SKM-1 (cell line): ENCODE measurements around the gene DLG1.

ENCODE experiments used
- DNase-seq: peaks from one replicate; lab custom pipeline; 2025; ENCODE audit not compliant: unreplicated experiment; lab: John Stamatoyannopoulos, UW

DLG1 gene

GRCh38 chr3:197019021-197019420 is 279.4 kb downstream of the DLG1 start:
- DNase-seq = no peak

DNA sequence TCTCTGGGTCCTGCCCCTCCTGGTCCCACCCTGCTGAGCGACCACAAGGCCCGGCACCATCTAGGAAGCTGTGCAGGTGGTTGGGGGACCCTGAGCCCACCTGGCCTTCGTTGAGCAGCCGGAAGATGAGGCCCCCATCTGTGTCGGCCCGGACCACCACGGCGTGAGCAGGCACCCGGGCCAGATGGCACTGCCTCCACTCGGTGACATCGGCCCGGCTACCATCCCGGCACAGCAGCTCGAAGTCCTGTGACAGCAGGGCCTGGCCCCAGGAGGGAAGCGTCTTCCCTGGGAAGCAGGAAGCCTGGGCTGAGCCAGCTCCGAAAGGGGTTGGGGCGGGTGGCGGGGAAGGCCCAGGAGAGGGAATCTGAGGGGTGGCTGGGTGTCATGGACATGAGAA is 281.4 kb downstream of the DLG1 start:
- DNase-seq = no peak

DNA sequence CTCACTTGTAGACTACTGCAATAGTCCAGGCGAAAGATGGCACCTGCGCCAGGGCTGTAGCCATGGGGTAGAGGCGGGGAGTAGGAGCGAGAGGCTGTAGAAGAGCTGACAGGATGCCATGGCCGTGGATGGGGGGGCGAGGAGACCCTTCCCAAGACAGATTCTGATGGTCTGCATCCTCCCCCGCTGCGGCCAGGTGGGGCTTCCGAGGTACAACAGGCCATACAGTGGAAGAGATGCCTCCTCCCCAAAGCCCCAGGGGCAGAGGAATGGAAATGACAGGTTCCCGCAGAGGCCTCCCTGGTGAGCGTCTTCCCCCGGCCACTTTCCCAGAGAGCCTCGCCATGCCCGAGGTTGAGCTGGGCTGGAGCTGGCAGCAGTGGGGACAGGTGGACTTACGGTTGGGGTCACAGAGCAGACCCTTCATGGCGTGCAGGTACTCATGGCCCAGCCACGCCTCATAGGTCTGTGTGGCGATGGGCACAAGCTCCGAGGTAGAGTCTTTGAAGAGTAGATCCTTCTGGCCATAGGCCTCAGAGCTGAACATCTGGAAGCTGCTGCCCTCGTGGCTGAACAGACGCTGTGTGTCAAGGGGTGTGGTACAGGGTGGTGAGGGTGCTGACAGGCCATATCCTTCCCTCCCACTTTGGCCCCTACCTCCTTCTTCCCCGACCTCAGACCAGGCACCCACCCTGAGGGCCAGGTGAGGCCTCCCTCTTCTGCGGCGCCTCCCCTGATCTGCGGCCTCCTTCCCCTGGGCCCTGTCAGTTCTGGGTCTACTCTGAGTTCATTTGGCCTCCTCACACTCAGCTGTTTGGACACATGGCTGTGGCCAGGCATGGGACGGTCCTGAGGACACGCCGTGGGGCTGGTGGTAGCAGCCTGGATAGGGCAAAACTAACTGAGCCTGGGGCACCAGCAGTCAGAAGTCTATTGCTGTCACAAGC is 282.3 kb downstream of the DLG1 start:
- no peak for DNase-seq

- DNase-seq = no peak
These were observed 283.4 kb downstream of the DLG1 start for GRCh38 chr3:197014942-197015575.

- DNase-seq = no peak
These were observed 284.4 kb downstream of the DLG1 start for GRCh38 chr3:197014024-197014423.

GRCh38 chr3:197012540-197012883 is 285.9 kb downstream of the DLG1 start:
- DNase-seq = no peak

- no peak for DNase-seq
These were observed 286.5 kb downstream of the DLG1 start for GRCh38 chr3:197011780-197012539.

DNA sequence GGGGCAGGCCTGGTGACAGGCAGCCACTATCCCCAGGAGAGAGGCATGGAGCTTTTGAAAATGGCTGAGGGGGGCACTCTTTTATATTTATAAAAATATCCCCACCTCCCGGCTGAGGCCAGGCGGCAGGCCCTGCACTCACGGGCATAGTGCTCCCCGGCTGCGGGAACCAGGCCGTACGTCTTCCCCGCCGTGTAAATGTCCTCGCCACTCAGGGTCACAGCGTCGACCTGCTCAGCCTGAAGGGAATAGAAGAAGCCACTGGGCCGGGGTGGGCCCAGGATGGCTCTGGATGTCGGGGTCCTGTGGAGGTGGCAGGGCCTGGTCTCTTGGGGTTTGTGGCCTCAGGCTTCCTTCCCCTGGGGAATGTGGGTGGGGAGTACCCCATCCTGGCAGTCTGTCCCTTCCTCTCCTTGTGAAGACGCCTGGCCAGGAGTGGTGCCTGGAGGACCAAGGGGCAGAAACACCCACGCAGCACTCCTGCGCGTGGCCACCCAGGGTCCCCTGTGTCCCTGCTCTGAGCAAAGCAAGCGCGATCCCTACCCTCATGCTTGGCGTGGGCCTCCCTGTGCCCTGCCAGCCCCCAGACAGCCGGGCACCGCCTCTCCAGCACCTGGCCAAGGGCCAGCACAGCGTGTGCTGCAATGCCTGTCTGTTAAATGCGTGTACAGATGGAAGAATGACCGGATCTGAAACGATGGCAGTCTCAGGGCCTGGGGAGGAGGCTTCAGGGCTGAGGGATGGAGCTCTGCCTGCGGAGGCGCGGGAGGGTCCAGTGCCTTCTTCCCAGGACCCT is 287.7 kb downstream of the DLG1 start:
- no peak for DNase-seq

- DNase-seq = no peak
These were observed 288.8 kb downstream of the DLG1 start for GRCh38 chr3:197009532-197010019.

DNA sequence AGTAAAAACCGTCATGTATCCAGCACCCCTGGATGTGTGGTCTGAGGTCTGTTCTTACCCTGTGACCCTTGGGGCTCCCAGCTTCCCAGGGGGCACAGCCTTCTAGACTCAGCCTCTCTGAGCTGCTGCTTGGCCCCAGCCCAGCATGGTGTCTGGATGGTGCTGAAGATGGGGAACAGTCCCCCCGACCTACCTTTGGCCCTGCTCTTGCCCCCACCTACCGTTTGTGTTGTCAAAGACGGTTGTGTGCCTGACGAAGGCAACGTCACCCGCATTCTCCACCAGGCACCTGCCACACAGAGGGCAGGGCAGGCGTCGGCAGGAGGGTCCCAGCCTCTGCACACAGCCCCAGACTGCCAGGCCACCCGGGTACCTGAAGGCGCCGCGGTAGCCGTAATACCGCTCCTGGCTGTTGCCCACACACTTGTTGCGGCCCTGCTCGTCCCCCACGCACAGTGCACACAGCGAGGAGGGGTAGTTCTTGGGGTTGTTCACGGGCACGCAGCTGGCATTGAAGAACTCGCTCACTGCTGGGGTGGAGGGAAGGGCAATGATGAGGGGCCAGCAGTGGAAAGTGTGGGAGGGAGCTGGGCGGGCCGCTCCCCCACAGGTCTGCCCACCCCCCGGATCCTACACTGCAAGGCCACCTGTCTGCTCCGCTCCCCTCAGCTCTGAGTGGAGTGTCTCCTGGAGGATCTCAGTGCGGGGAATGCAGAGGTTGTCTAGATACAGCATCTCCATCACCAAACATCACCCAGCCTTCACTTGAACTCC is 289.8 kb downstream of the DLG1 start:
- no peak for DNase-seq

GRCh38 chr3:197007953-197008352 is 290.5 kb downstream of the DLG1 start:
- no peak for DNase-seq

- DNase-seq = no peak
These were observed 291.0 kb downstream of the DLG1 start for GRCh38 chr3:197007296-197007940.

GRCh38 chr3:197006860-197007259 is 291.6 kb downstream of the DLG1 start:
- DNase-seq = no peak

DNA sequence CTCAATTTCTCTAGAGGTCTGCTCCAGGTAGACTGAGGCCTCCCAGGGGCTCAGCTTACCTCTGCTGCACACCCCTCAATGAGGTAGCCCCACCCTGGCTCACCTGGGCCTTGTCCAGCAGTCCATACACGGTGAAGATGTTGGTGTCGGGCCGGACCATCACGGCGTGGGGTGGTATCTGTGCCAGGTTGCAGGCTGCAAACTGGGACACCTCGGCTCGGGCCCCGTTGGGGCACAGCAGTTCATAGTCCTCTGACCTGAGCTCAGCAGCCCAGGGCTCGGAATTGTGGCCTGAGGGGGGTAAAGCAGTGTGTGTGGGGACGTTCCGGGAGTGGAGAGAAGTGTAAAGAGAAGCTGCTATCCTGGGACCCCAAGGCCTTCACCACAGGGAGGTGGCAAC is 292.0 kb downstream of the DLG1 start:
- no peak for DNase-seq

DNA sequence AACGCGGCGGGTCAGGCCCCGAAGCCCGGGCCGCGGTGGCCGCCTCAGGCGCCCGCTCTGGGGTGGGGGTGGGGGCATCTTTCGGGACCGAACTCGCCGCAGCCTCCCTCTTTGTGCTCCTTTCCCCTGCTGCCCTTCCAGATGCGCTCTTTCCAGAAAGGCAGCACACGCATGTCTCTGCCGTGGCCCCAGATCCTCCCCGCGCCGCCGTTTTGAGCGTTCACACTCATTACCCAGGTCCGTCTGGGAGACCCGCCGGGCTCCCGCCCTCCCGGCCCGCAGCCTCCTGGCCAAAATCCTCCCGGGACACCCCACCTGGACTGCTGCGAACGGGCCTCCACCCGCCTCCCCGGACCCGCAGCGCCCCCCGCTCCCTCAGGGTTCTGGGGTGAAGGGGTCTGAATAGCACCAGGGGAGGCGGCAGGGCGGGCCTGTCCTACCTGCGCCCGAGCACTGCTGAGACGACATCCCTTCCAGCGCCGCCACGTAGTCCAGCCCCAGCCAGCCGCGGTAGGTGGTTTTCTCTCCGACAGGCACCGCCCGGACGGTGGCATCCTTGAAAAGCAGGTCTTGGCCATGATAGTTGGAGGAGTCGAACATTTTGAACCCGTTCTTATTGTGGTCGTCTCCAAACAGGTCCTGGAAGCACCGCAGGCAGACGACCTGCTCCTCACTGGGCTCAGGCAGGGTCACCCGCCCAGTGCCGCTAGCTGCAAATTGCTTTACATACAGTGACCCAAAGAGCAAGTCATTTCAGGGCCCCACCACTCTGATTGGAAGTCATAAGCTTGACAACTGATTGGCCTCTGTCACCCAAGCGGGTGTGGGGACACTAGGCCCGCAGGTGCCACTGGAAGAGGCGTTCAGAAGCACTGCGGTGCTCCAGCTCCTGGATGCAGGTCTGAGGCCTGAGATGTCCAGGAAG is 294.7 kb downstream of the DLG1 start:
- no peak for DNase-seq

DNA sequence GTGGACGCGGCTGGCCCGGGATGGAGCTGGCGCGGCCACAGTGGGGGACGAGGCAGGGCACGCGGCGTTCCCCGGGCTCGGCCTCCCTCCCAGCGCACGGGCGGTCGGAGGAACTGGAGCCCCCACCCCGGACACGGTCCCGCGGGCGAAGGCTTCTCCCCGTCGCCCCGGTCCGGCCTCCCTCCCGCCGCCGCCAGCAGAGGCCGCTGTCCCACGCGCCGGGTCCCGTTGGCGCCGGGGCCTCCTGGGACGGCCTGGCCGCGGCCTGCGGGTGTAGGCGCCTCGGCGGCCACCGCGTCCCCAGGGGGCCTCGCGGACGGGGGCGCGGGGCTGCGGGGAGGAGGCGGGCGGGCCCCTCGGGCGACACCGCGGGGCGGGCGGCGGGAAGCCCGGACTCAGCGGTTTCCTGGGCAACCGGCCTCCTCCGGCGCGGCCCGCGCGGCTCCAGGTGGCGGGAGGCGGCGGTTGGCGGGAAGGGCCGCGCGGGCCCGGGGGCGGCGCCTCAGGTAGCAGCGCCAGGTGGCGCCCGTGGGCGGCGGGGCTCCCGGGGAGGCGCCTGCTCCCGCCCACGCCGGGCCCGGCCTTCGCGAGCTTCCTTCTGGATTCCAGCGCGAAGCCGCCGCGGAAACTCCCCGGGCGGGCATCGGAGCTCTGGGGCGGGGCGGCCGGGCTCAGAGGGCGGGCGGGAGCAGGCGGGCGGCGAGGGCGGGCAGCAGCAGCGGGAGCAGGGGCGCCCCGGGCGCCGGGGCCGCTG is 295.5 kb downstream of the DLG1 start:
- no peak for DNase-seq

GRCh38 chr3:197001972-197002700 is 296.3 kb downstream of the DLG1 start:
- no peak for DNase-seq
